Measurements from ENCODE around the gene CLCNKB.
"Not testable (repeated sequence)": the region's sequence is repeated elsewhere in the genome, so short reads cannot be mapped to it uniquely, and the experiment has no call there.

The CLCNKB gene

GRCh38 chr1:16055613-16056520, 12.3 kb downstream of the CLCNKB start:
- in situ Hi-C loops (cut with MboI; ENCODE audit: low sequenced_read_pairs), result no loop called here

GRCh38 chr1:16056521-16056912, 12.9 kb downstream of the CLCNKB start:
- in situ Hi-C loops (cut with MboI; ENCODE audit: low sequenced_read_pairs), result not testable (repeated sequence)

GRCh38 chr1:16057314-16057915, 13.8 kb downstream of the CLCNKB start:
- in situ Hi-C loops (cut with MboI; ENCODE audit: low sequenced_read_pairs), result not testable (repeated sequence)

- in situ Hi-C loops (cut with MboI; ENCODE audit: low sequenced_read_pairs), result not testable (repeated sequence)
Measured at GRCh38 chr1:16058394-16059120, 15.0 kb downstream of the CLCNKB start.

GRCh38 chr1:16061266-16061665, 17.7 kb downstream of the CLCNKB start:
- in situ Hi-C loops (cut with MboI; ENCODE audit: low sequenced_read_pairs), result no loop called here

- in situ Hi-C loops (cut with MboI; ENCODE audit: low sequenced_read_pairs), result not testable (repeated sequence)
Measured at GRCh38 chr1:16061989-16062686, 18.6 kb downstream of the CLCNKB start.

GRCh38 chr1:16062687-16063075, 19.1 kb downstream of the CLCNKB start:
- in situ Hi-C loops (cut with MboI; ENCODE audit: low sequenced_read_pairs), result not testable (repeated sequence)

GRCh38 chr1:16063226-16063829, 19.7 kb downstream of the CLCNKB start:
- in situ Hi-C loops (cut with MboI; ENCODE audit: low sequenced_read_pairs), result no loop called here

GRCh38 chr1:16063921-16064320, 20.3 kb downstream of the CLCNKB start:
- in situ Hi-C loops (cut with MboI; ENCODE audit: low sequenced_read_pairs), result no loop called here

GRCh38 chr1:16064536-16065268, 21.1 kb downstream of the CLCNKB start:
- in situ Hi-C loops (cut with MboI; ENCODE audit: low sequenced_read_pairs), result no loop called here

- in situ Hi-C loops (cut with MboI; ENCODE audit: low sequenced_read_pairs), result no loop called here
Measured at GRCh38 chr1:16065269-16065576, 21.6 kb downstream of the CLCNKB start.

- in situ Hi-C loops (cut with MboI; ENCODE audit: low sequenced_read_pairs), result no loop called here
Measured at GRCh38 chr1:16066245-16066644, 22.7 kb downstream of the CLCNKB start.

GRCh38 chr1:16067127-16067768, 23.7 kb downstream of the CLCNKB start:
- in situ Hi-C loops (cut with MboI; ENCODE audit: low sequenced_read_pairs), result no loop called here

GRCh38 chr1:16067933-16068332, 24.4 kb downstream of the CLCNKB start:
- in situ Hi-C loops (cut with MboI; ENCODE audit: low sequenced_read_pairs), result no loop called here

- in situ Hi-C loops (cut with MboI; ENCODE audit: low sequenced_read_pairs), result no loop called here
Measured at GRCh38 chr1:16068356-16069270, 25.0 kb downstream of the CLCNKB start.

- in situ Hi-C loops (cut with MboI; ENCODE audit: low sequenced_read_pairs), result no loop called here
Measured at GRCh38 chr1:16070640-16071355, 27.2 kb downstream of the CLCNKB start.

GRCh38 chr1:16071614-16072013, 28.0 kb downstream of the CLCNKB start:
- in situ Hi-C loops (cut with MboI; ENCODE audit: low sequenced_read_pairs), result no loop called here

GRCh38 chr1:16072095-16072494, 28.5 kb downstream of the CLCNKB start:
- in situ Hi-C loops (cut with MboI; ENCODE audit: low sequenced_read_pairs), result no loop called here

All from HL-60/S4 treated with retinoic acid at 250 ng/mL for 4 days and 3 days (cell line).